H1 (cell line): ENCODE results near the gene EXOSC1. TPM values are rescaled to one million over a fixed set of nuclear protein-coding genes. Genes with fewer than 3 reads are reported as not detected.

ENCODE experiments used
- CREB1 ChIP-seq: IDR thresholded peaks from 2 replicates; pipeline ENCODE4 v1.6.1; 2012; ENCODE audit warnings: inconsistent platforms
- EGR1 ChIP-seq: IDR thresholded peaks from 2 replicates; pipeline ENCODE4 v1.6.1; 2011; ENCODE audit warnings: low read depth, low read length, borderline replicate concordance
- EZH2 ChIP-seq: fragments of 200-600 bp; sonication (generic); IDR thresholded peaks from 2 replicates; pipeline ENCODE4 v1.7.1; 2012; ENCODE audit warnings: low read depth, mild to moderate bottlenecking, moderate library complexity, low read length, inconsistent platforms; ENCODE audit not compliant: severe bottlenecking
- FOSL1 ChIP-seq: IDR thresholded peaks from 2 replicates; pipeline ENCODE4 v1.6.1; 2011; ENCODE audit warnings: mild to moderate bottlenecking, low read depth, low read length, moderate library complexity; ENCODE audit not compliant: insufficient read depth
- MAFK ChIP-seq: IDR thresholded peaks from 2 replicates; pipeline ENCODE4 v1.6.1; 2012; ENCODE audit warnings: low read depth, mild to moderate bottlenecking, improper control_type of control experiment, low read length
- PHF8 ChIP-seq: fragments of 200-600 bp; sonication (generic); conservative IDR thresholded peaks from 2 replicates; pipeline ENCODE4 v1.7.1; 2012; ENCODE audit warnings: low read depth, mild to moderate bottlenecking, inconsistent platforms, low read length, moderate library complexity
- polyA plus RNA-seq, 7 experiments: library from polyadenylated mRNA; depleted of rRNA in 3 of 7; stranded (reverse) in 5 of 7; unstranded in 2 of 7; fragments of >200 nt in 5 of 7; fragments of 200-250 nt in 2 of 7; gene quantifications; 1 replicate in 5 of 7; 2 replicates in 1 of 7; 4 replicates in 1 of 7; pipeline versions ENCODE4 v1.2.1 to v1.2.3, GENCODE V29; 2011 to 2013; ENCODE audit warnings: missing spikeins in 2 of 7, mixed read lengths in 2 of 7
- total RNA-seq: library from RNA; stranded (reverse); fragmentation: NEBNext Ultra II Directional; extraction: Animal tissue kit (Norgen Biotek cat#: 25700); gene quantifications from 2 replicates; pipeline ENCODE4 v1.2.1, GENCODE V29; 2021
- TF ChIP-seq, protein P1 (sequence below): IDR thresholded peaks from 2 replicates; pipeline ENCODE4 v1.6.1; 2012; ENCODE audit warnings: inconsistent platforms

The EXOSC1 gene
- total and polyA plus RNA-seq, 2 of the 8 experiments (the other 6 are each of a cell fraction or from before 2014, with no cell fraction given): 52.1 to 68.1 TPM

DNA sequence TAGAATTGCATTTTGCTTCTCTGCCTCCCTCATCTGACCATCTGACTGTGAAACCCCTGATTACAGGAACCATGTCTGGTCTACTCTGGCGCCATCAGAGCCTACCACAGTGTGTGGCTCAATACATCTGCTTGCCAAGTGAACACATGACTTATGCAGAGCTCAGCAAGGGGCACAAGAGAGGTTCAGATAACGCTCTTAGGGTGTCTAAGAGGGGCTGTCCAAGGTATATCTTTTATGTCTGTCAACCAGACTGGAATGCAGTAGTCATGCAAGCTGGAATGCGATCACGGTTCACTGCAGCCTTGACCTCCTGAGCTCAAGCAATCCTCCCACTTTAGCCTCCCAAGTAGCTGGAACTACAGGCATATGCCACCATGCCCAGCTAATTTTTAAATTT lies 34.4 kb downstream of the EXOSC1 start (continued):
- TF ChIP-seq, protein P1, sequence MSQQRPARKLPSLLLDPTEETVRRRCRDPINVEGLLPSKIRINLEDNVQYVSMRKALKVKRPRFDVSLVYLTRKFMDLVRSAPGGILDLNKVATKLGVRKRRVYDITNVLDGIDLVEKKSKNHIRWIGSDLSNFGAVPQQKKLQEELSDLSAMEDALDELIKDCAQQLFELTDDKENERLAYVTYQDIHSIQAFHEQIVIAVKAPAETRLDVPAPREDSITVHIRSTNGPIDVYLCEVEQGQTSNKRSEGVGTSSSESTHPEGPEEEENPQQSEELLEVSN: no peak
- TF ChIP-seq PHF8: no peak
- no peak for TF ChIP-seq EGR1
- no peak for TF ChIP-seq CREB1
- TF ChIP-seq EZH2: no peak
- no peak for TF ChIP-seq MAFK
- no peak for TF ChIP-seq FOSL1
